ENCODE measurements around the gene STX17.

STX17 gene

GRCh38 chr9:100012279-100012678, 105.8 kb downstream of the STX17 start:
- TF ChIP-seq ESRRG (CRISPR knock-in tag; IDR thresholded peaks at IDR 0.05) (no peak), CREB5 (CRISPR knock-in tag; IDR thresholded peaks at IDR 0.05; ENCODE audit: low read depth) (no peak), SNAI2 (CRISPR knock-in tag; IDR thresholded peaks at IDR 0.05) (no peak), ZNF8 (CRISPR knock-in tag; IDR thresholded peaks at IDR 0.05) (no peak), ARNTL (CRISPR knock-in tag; IDR thresholded peaks at IDR 0.05; ENCODE audit: borderline replicate concordance, low read depth) (no peak), PATZ1 (CRISPR knock-in tag; IDR thresholded peaks at IDR 0.05; ENCODE audit: borderline replicate concordance) (no peak), TOX (CRISPR knock-in tag; IDR thresholded peaks at IDR 0.05; ENCODE audit: borderline replicate concordance) (no peak)
- no peak for ATAC-seq

- TF ChIP-seq ZC3H10 (CRISPR knock-in tag; IDR thresholded peaks at IDR 0.05): no peak
- TF ChIP-seq ZNF70 (CRISPR knock-in tag; IDR thresholded peaks at IDR 0.05): no peak
- TF ChIP-seq ZNF8 (CRISPR knock-in tag; IDR thresholded peaks at IDR 0.05): no peak
- no peak for TF ChIP-seq ISL1 (CRISPR knock-in tag; IDR thresholded peaks at IDR 0.05)
- TF ChIP-seq ZFP3 (CRISPR knock-in tag; IDR thresholded peaks at IDR 0.05): no peak
- no peak for TF ChIP-seq ZFP30 (CRISPR knock-in tag; IDR thresholded peaks at IDR 0.05)
- no peak for TF ChIP-seq SNAI2 (CRISPR knock-in tag; IDR thresholded peaks at IDR 0.05)
- TF ChIP-seq RARB (CRISPR knock-in tag; IDR thresholded peaks at IDR 0.05): no peak
- no peak for TF ChIP-seq CREB5 (CRISPR knock-in tag; IDR thresholded peaks at IDR 0.05; ENCODE audit: low read depth)
- no peak for TF ChIP-seq PPARA (CRISPR knock-in tag; IDR thresholded peaks at IDR 0.05; ENCODE audit: borderline replicate concordance)
- no peak for TF ChIP-seq OSR1 (CRISPR knock-in tag; IDR thresholded peaks at IDR 0.05)
- TF ChIP-seq ZNF565 (CRISPR knock-in tag; conservative IDR thresholded peaks at IDR 0.05; ENCODE audit: low read depth): no peak
- TF ChIP-seq TOX (CRISPR knock-in tag; IDR thresholded peaks at IDR 0.05; ENCODE audit: borderline replicate concordance): no peak
- TF ChIP-seq TCF4 (CRISPR knock-in tag; IDR thresholded peaks at IDR 0.05; ENCODE audit: borderline replicate concordance): no peak
- TF ChIP-seq CSRNP3 (CRISPR knock-in tag; IDR thresholded peaks at IDR 0.05): no peak
- no peak for TF ChIP-seq GLIS3 (CRISPR knock-in tag; IDR thresholded peaks at IDR 0.05)
- TF ChIP-seq, protein P1, sequence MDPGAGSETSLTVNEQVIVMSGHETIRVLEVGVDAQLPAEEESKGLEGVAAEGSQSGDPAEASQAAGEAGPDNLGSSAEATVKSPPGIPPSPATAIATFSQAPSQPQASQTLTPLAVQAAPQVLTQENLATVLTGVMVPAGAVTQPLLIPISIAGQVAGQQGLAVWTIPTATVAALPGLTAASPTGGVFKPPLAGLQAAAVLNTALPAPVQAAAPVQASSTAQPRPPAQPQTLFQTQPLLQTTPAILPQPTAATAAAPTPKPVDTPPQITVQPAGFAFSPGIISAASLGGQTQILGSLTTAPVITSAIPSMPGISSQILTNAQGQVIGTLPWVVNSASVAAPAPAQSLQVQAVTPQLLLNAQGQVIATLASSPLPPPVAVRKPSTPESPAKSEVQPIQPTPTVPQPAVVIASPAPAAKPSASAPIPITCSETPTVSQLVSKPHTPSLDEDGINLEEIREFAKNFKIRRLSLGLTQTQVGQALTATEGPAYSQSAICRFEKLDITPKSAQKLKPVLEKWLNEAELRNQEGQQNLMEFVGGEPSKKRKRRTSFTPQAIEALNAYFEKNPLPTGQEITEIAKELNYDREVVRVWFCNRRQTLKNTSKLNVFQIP (CRISPR knock-in tag; IDR thresholded peaks at IDR 0.05; ENCODE audit: borderline replicate concordance, low read depth): no peak
- TF ChIP-seq ARNTL (CRISPR knock-in tag; IDR thresholded peaks at IDR 0.05; ENCODE audit: borderline replicate concordance, low read depth): no peak
- TF ChIP-seq, protein P2, sequence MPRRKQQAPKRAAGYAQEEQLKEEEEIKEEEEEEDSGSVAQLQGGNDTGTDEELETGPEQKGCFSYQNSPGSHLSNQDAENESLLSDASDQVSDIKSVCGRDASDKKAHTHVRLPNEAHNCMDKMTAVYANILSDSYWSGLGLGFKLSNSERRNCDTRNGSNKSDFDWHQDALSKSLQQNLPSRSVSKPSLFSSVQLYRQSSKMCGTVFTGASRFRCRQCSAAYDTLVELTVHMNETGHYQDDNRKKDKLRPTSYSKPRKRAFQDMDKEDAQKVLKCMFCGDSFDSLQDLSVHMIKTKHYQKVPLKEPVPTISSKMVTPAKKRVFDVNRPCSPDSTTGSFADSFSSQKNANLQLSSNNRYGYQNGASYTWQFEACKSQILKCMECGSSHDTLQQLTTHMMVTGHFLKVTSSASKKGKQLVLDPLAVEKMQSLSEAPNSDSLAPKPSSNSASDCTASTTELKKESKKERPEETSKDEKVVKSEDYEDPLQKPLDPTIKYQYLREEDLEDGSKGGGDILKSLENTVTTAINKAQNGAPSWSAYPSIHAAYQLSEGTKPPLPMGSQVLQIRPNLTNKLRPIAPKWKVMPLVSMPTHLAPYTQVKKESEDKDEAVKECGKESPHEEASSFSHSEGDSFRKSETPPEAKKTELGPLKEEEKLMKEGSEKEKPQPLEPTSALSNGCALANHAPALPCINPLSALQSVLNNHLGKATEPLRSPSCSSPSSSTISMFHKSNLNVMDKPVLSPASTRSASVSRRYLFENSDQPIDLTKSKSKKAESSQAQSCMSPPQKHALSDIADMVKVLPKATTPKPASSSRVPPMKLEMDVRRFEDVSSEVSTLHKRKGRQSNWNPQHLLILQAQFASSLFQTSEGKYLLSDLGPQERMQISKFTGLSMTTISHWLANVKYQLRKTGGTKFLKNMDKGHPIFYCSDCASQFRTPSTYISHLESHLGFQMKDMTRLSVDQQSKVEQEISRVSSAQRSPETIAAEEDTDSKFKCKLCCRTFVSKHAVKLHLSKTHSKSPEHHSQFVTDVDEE (CRISPR knock-in tag; IDR thresholded peaks at IDR 0.05): no peak
- no peak for TF ChIP-seq BACH2 (CRISPR knock-in tag; IDR thresholded peaks at IDR 0.05; ENCODE audit: borderline replicate concordance)
- no peak for ATAC-seq
Measured at GRCh38 chr9:100013573-100013972, 107.1 kb downstream of the STX17 start.

Data from SK-N-SH treated with all-trans-retinoic acid at 6 μM for 48 hours (cell line).